ENCODE measurements around the gene CEACAM19. TPM values are rescaled to one million over a fixed set of nuclear protein-coding genes. Genes with fewer than 3 reads are reported as not detected.
A peak's percentile ranks its signal among the peaks of the same experiment; 100 is the strongest.

Gene CEACAM19
- total and polyA plus RNA-seq, 9 of the 15 experiments (the other 6 are each of a cell fraction or from before 2014, with no cell fraction given) = 0.15 to 0.30 (median 0.23) TPM; not detected in 5

DNA sequence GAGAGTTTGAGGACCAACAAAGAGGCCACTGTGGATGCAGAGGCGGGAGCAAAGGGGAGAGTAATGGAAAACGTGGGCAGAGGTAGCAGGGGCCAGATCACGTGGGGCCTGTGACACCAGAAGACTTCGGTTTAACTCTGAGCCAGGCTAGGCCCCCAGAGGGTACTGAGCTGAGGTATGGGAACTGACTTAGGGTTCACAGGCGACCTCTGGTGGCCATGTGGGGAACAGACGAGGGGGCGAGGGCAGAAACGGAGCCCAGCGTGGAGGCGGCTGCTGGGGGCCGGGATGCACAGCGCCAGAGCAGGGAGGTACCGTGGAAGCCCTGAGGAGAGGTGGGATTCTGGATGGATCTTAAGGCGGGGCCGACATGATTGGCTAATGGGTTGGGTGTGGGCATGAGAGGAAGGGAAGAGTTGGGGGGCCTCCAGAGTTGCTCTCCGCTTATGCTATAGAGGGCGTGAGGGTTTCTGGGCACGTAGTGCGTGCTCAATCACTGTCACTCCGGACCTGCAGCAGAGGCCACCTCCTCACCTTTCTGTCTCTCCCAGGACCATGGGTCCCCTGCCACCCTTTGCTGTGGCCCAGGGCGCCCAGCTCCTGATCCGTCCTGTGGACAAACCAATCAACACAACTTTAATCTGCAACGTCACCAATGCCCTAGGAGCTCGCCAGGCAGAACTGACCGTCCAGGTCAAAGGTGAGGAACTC, 13.9 kb upstream of the CEACAM19 start (continued):
- TF ChIP-seq, protein P1, sequence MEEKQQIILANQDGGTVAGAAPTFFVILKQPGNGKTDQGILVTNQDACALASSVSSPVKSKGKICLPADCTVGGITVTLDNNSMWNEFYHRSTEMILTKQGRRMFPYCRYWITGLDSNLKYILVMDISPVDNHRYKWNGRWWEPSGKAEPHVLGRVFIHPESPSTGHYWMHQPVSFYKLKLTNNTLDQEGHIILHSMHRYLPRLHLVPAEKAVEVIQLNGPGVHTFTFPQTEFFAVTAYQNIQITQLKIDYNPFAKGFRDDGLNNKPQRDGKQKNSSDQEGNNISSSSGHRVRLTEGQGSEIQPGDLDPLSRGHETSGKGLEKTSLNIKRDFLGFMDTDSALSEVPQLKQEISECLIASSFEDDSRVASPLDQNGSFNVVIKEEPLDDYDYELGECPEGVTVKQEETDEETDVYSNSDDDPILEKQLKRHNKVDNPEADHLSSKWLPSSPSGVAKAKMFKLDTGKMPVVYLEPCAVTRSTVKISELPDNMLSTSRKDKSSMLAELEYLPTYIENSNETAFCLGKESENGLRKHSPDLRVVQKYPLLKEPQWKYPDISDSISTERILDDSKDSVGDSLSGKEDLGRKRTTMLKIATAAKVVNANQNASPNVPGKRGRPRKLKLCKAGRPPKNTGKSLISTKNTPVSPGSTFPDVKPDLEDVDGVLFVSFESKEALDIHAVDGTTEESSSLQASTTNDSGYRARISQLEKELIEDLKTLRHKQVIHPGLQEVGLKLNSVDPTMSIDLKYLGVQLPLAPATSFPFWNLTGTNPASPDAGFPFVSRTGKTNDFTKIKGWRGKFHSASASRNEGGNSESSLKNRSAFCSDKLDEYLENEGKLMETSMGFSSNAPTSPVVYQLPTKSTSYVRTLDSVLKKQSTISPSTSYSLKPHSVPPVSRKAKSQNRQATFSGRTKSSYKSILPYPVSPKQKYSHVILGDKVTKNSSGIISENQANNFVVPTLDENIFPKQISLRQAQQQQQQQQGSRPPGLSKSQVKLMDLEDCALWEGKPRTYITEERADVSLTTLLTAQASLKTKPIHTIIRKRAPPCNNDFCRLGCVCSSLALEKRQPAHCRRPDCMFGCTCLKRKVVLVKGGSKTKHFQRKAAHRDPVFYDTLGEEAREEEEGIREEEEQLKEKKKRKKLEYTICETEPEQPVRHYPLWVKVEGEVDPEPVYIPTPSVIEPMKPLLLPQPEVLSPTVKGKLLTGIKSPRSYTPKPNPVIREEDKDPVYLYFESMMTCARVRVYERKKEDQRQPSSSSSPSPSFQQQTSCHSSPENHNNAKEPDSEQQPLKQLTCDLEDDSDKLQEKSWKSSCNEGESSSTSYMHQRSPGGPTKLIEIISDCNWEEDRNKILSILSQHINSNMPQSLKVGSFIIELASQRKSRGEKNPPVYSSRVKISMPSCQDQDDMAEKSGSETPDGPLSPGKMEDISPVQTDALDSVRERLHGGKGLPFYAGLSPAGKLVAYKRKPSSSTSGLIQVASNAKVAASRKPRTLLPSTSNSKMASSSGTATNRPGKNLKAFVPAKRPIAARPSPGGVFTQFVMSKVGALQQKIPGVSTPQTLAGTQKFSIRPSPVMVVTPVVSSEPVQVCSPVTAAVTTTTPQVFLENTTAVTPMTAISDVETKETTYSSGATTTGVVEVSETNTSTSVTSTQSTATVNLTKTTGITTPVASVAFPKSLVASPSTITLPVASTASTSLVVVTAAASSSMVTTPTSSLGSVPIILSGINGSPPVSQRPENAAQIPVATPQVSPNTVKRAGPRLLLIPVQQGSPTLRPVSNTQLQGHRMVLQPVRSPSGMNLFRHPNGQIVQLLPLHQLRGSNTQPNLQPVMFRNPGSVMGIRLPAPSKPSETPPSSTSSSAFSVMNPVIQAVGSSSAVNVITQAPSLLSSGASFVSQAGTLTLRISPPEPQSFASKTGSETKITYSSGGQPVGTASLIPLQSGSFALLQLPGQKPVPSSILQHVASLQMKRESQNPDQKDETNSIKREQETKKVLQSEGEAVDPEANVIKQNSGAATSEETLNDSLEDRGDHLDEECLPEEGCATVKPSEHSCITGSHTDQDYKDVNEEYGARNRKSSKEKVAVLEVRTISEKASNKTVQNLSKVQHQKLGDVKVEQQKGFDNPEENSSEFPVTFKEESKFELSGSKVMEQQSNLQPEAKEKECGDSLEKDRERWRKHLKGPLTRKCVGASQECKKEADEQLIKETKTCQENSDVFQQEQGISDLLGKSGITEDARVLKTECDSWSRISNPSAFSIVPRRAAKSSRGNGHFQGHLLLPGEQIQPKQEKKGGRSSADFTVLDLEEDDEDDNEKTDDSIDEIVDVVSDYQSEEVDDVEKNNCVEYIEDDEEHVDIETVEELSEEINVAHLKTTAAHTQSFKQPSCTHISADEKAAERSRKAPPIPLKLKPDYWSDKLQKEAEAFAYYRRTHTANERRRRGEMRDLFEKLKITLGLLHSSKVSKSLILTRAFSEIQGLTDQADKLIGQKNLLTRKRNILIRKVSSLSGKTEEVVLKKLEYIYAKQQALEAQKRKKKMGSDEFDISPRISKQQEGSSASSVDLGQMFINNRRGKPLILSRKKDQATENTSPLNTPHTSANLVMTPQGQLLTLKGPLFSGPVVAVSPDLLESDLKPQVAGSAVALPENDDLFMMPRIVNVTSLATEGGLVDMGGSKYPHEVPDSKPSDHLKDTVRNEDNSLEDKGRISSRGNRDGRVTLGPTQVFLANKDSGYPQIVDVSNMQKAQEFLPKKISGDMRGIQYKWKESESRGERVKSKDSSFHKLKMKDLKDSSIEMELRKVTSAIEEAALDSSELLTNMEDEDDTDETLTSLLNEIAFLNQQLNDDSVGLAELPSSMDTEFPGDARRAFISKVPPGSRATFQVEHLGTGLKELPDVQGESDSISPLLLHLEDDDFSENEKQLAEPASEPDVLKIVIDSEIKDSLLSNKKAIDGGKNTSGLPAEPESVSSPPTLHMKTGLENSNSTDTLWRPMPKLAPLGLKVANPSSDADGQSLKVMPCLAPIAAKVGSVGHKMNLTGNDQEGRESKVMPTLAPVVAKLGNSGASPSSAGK (IDR thresholded peaks at IDR 0.05) = peak; percentile 34; the same call in 1 of the 2 replicates
- TF ChIP-seq ETV6 (IDR thresholded peaks at IDR 0.05; ENCODE audit: borderline replicate concordance in 1 of 2, low read depth in 2 of 2, low read length in 1 of 2) (no peak), ETV6 (CRISPR knock-in tag; IDR thresholded peaks at IDR 0.05; ENCODE audit: borderline replicate concordance) (no peak), CC2D1A (IDR thresholded peaks at IDR 0.05) (peak; percentile 32; the same call in 1 of the 2 replicates), NCOA2 (IDR thresholded peaks at IDR 0.05; ENCODE audit: partially characterized antibody in 2 of 2) (no peak), SMARCC2 (IDR thresholded peaks at IDR 0.05; ENCODE audit: low read depth) (no peak), FOXP1 (CRISPR knock-in tag; IDR thresholded peaks at IDR 0.05) (no peak)
- TF ChIP-seq, protein P2, sequence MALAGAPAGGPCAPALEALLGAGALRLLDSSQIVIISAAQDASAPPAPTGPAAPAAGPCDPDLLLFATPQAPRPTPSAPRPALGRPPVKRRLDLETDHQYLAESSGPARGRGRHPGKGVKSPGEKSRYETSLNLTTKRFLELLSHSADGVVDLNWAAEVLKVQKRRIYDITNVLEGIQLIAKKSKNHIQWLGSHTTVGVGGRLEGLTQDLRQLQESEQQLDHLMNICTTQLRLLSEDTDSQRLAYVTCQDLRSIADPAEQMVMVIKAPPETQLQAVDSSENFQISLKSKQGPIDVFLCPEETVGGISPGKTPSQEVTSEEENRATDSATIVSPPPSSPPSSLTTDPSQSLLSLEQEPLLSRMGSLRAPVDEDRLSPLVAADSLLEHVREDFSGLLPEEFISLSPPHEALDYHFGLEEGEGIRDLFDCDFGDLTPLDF (CRISPR knock-in tag; IDR thresholded peaks at IDR 0.05) = no peak
- TF ChIP-seq, protein P3, sequence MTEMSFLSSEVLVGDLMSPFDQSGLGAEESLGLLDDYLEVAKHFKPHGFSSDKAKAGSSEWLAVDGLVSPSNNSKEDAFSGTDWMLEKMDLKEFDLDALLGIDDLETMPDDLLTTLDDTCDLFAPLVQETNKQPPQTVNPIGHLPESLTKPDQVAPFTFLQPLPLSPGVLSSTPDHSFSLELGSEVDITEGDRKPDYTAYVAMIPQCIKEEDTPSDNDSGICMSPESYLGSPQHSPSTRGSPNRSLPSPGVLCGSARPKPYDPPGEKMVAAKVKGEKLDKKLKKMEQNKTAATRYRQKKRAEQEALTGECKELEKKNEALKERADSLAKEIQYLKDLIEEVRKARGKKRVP (CRISPR knock-in tag; IDR thresholded peaks at IDR 0.05) = peak; percentile 40; the same call in 1 of the 2 replicates
- TF ChIP-seq, protein P4, sequence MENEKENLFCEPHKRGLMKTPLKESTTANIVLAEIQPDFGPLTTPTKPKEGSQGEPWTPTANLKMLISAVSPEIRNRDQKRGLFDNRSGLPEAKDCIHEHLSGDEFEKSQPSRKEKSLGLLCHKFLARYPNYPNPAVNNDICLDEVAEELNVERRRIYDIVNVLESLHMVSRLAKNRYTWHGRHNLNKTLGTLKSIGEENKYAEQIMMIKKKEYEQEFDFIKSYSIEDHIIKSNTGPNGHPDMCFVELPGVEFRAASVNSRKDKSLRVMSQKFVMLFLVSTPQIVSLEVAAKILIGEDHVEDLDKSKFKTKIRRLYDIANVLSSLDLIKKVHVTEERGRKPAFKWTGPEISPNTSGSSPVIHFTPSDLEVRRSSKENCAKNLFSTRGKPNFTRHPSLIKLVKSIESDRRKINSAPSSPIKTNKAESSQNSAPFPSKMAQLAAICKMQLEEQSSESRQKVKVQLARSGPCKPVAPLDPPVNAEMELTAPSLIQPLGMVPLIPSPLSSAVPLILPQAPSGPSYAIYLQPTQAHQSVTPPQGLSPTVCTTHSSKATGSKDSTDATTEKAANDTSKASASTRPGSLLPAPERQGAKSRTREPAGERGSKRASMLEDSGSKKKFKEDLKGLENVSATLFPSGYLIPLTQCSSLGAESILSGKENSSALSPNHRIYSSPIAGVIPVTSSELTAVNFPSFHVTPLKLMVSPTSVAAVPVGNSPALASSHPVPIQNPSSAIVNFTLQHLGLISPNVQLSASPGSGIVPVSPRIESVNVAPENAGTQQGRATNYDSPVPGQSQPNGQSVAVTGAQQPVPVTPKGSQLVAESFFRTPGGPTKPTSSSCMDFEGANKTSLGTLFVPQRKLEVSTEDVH (IDR thresholded peaks at IDR 0.05; ENCODE audit: low read depth, partially characterized antibody) = no peak
